Calu3 (cell line): ENCODE results near the gene CHD2. TPM values are rescaled to one million over a fixed set of nuclear protein-coding genes. Genes with fewer than 3 reads are reported as not detected.

Source experiments
- BruUV-seq: library from RNA; stranded (reverse); fragments of 400-500 nt; replicated peaks from 2 replicates; lab custom pipeline; 2021; lab: Mats Ljungman, UMichigan
- CTCF ChIA-PET: fragments of 300-600 bp; sonication (Branson Sonifier 250); formaldehyde crosslinking; loops from one replicate; lab custom pipeline; 2022; ENCODE audit warnings: antibody characterized with exemption; lab: Charles Lee
- DNase-seq: peaks from one replicate; pipeline ENCODE4 v3.0.0; 2022
- H3K27ac Mint-ChIP-seq: one replicate; pipeline ENCODE4 v1.8.0; 2022; ENCODE audit warnings: mixed read lengths; ENCODE audit not compliant: unreplicated experiment
- H3K27me3 Mint-ChIP-seq: one replicate; pipeline ENCODE4 v1.8.0; 2022; ENCODE audit warnings: mixed read lengths; ENCODE audit not compliant: unreplicated experiment
- H3K36me3 Mint-ChIP-seq: one replicate; pipeline ENCODE4 v1.8.0; 2022; ENCODE audit warnings: mild to moderate bottlenecking, moderate library complexity, mixed read lengths; ENCODE audit not compliant: insufficient read depth, unreplicated experiment
- H3K4me1 Mint-ChIP-seq: one replicate; pipeline ENCODE4 v1.8.0; 2022; ENCODE audit warnings: mild to moderate bottlenecking, low read depth, mixed read lengths; ENCODE audit not compliant: unreplicated experiment
- H3K4me3 Mint-ChIP-seq: one replicate; pipeline ENCODE4 v1.8.0; 2022; ENCODE audit warnings: mild to moderate bottlenecking, low read depth, moderate library complexity, mixed read lengths; ENCODE audit not compliant: unreplicated experiment
- H3K9me3 Mint-ChIP-seq: one replicate; pipeline ENCODE4 v1.8.0; 2022; ENCODE audit warnings: low read depth, mixed read lengths; ENCODE audit not compliant: unreplicated experiment
- intact Hi-C: fragments of 100-400 bp; cut with micrococcal nuclease; formaldehyde crosslinking; loops from one replicate; pipeline ENCODE4 v1.10.0; 2022; ENCODE audit not compliant: unreplicated experiment
- total RNA-seq: library from RNA; stranded (reverse); gene quantifications from 2 replicates; pipeline ENCODE4 v1.2.3, GENCODE V29; 2022
- TF ChIP-seq, protein P1 (sequence below): fragments of 200-600 bp; IDR thresholded peaks from one replicate; pipeline ENCODE4 v1.8.0; 2022; ENCODE audit warnings: antibody characterized with exemption; ENCODE audit not compliant: unreplicated experiment

CHD2 gene
- total RNA-seq, 1 experiment from 2014 or later, result 140 TPM

GRCh38 chr15:92901995-92902394 lies 1.9 kb downstream of the CHD2 start:
- peaks cover 34% of the 10 kb centered on the region for H3K4me1 Mint-ChIP-seq
- no peaks in the 10 kb centered on the region for H3K27me3 Mint-ChIP-seq
- intact Hi-C loops, result loop anchor here (2.0 kb wide), 1 partner anchor 17 kb away; no protein-coding TSS in a partner anchor
- BruUV-seq, result no TSS peak
- TF ChIP-seq, protein P1, sequence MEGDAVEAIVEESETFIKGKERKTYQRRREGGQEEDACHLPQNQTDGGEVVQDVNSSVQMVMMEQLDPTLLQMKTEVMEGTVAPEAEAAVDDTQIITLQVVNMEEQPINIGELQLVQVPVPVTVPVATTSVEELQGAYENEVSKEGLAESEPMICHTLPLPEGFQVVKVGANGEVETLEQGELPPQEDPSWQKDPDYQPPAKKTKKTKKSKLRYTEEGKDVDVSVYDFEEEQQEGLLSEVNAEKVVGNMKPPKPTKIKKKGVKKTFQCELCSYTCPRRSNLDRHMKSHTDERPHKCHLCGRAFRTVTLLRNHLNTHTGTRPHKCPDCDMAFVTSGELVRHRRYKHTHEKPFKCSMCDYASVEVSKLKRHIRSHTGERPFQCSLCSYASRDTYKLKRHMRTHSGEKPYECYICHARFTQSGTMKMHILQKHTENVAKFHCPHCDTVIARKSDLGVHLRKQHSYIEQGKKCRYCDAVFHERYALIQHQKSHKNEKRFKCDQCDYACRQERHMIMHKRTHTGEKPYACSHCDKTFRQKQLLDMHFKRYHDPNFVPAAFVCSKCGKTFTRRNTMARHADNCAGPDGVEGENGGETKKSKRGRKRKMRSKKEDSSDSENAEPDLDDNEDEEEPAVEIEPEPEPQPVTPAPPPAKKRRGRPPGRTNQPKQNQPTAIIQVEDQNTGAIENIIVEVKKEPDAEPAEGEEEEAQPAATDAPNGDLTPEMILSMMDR, result no peak
- no peak overlapping the region for H3K27ac Mint-ChIP-seq
- peak overlapping the region; percentile 80 for H3K4me3 Mint-ChIP-seq
- CTCF ChIA-PET, result interaction anchor here (0.6 kb wide), 1 partner anchor 92 kb away, joined by 6 read pairs; no protein-coding TSS in a partner anchor
- peaks cover 4% of the 10 kb centered on the region for H3K9me3 Mint-ChIP-seq
- H3K36me3 Mint-ChIP-seq, result peaks cover 99% of the 10 kb centered on the region
- no peak for DNase-seq

- Mint-ChIP-seq H3K27me3 (no peaks in the 10 kb centered on the region), H3K4me3 (peak overlapping the region; percentile 80), H3K4me1 (peaks cover 43% of the 10 kb centered on the region), H3K36me3 (peaks cover 96% of the 10 kb centered on the region), H3K9me3 (peaks cover 4% of the 10 kb centered on the region), H3K27ac (peak overlapping the region; percentile 100)
- CTCF ChIA-PET, result interaction anchor here (0.9 to 1.5 kb wide), 4 partner anchors 18 to 106 kb away, joined by 4 to 5 read pairs (median 4); no protein-coding TSS in a partner anchor
- intact Hi-C loops, result no loop called here
- DNase-seq, result no peak
- TF ChIP-seq, protein P1, result no peak
- no TSS peak for BruUV-seq
These were observed 2.8 kb downstream of the CHD2 start for GRCh38 chr15:92902737-92903593.

GRCh38 chr15:92903631-92903965 lies 3.5 kb downstream of the CHD2 start:
- intact Hi-C loops, result no loop called here
- H3K4me1 Mint-ChIP-seq, result peaks cover 49% of the 10 kb centered on the region
- CTCF ChIA-PET, result interaction anchor here (0.7 to 1.5 kb wide), 5 partner anchors 18 to 107 kb away, joined by 4 to 5 read pairs (median 4); no protein-coding TSS in a partner anchor

DNA sequence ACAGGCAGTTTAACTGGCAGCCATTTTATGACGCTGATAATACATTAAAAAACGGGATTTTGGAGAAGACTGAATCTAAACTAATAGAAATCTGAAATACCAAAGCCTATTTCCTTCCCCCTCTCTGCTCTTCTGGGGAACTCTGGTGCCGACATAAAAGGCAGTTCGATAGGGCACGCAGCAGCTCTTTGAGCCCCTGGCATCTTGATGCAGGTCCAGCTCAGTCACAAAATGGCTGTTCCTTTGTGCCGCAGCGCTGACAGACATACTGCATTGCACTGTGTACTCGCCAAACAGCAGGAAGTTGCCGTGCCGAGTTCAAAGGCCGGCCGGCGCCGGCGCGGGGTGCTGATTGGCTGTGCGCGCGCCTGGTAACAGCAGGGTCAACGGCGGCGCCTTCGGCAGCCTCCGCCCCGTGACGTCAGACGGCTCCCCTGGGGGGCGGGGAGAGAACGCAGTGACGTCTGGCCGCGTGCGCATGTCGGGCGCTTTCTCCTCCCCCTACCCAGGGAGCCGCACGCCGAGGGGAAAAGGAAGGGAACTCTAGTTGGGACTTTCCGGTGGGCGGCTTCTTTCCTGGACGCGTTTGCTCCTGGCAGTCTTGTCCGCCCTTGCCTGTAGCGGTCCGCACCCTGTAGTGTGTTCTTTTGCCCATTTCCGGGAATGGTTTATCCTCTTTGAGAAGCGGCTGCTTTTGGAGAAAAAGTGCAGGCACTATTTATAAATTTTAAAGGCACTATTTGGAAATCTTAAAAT lies 4.0 kb downstream of the CHD2 start:
- TF ChIP-seq, protein P1, result no peak
- no peaks in the 10 kb centered on the region for H3K27me3 Mint-ChIP-seq
- CTCF ChIA-PET, result interaction anchor here (0.7 to 1.5 kb wide), 5 partner anchors 17 to 107 kb away, joined by 4 to 5 read pairs (median 4); no protein-coding TSS in a partner anchor
- peak overlapping the region; percentile 80 for H3K4me3 Mint-ChIP-seq
- H3K36me3 Mint-ChIP-seq, result peaks cover 96% of the 10 kb centered on the region
- peak; percentile 100 for DNase-seq
- intact Hi-C loops, result loop anchor here (1.0 to 2.0 kb wide), 2 partner anchors 59 to 93 kb away; no protein-coding TSS in a partner anchor
- no TSS peak for BruUV-seq
- peaks cover 49% of the 10 kb centered on the region for H3K4me1 Mint-ChIP-seq
- peak overlapping the region; percentile 100 for H3K27ac Mint-ChIP-seq
- H3K9me3 Mint-ChIP-seq, result peaks cover 4% of the 10 kb centered on the region

More at GRCh38 chr15:92903631-92903965, 3.5 kb downstream of the CHD2 start:
- H3K4me3 Mint-ChIP-seq, result peak overlapping the region; percentile 80
- TF ChIP-seq, protein P1, result no peak
- no peak for DNase-seq
- no peaks in the 10 kb centered on the region for H3K27me3 Mint-ChIP-seq
- TSS peak; percentile 94 for BruUV-seq
- H3K9me3 Mint-ChIP-seq, result peaks cover 4% of the 10 kb centered on the region
- H3K36me3 Mint-ChIP-seq, result peaks cover 96% of the 10 kb centered on the region
- H3K27ac Mint-ChIP-seq, result peak overlapping the region; percentile 100
